H1 (cell line): Measurements from ENCODE around the gene DVL3. TPM values are rescaled to one million over a fixed set of nuclear protein-coding genes. Genes with fewer than 3 reads are reported as not detected.

ENCODE experiments used
- CHD7 ChIP-seq: fragments of 300-600 bp; sonication (generic); IDR thresholded peaks from 2 replicates; pipeline ENCODE4 v1.7.1; 2012; ENCODE audit warnings: low read length, moderate library complexity, mild to moderate bottlenecking, inconsistent platforms; ENCODE audit not compliant: insufficient replicate concordance
- EGR1 ChIP-seq: IDR thresholded peaks from 2 replicates; pipeline ENCODE4 v1.6.1; 2011; ENCODE audit warnings: low read depth, low read length, borderline replicate concordance
- GTF2F1 ChIP-seq: IDR thresholded peaks from 2 replicates; pipeline ENCODE4 v1.6.1; 2012; ENCODE audit warnings: low read depth, low read length, improper control_type of control experiment, borderline replicate concordance
- KDM1A ChIP-seq: fragments of 200-600, 300-600 bp; sonication (generic); IDR thresholded peaks from 2 replicates; pipeline ENCODE4 v1.7.1; 2016; ENCODE audit warnings: mild to moderate bottlenecking, low read length, borderline replicate concordance
- POU5F1 ChIP-seq: IDR thresholded peaks from 2 replicates; pipeline ENCODE4 v1.6.1; 2011; ENCODE audit warnings: low read depth, mild to moderate bottlenecking, low read length, moderate library complexity
- SAP30 ChIP-seq: fragments of 300-600 bp; sonication (generic); IDR thresholded peaks from 2 replicates; pipeline ENCODE4 v1.7.1; 2012; ENCODE audit warnings: low read length, moderate library complexity, mild to moderate bottlenecking, inconsistent platforms; ENCODE audit not compliant: insufficient read depth, insufficient replicate concordance
- SUZ12 ChIP-seq: fragments of 200-600 bp; sonication (generic); IDR thresholded peaks from 2 replicates; pipeline ENCODE4 v1.6.1; 2012; ENCODE audit warnings: mild to moderate bottlenecking, inconsistent platforms, low read length, moderate library complexity, mixed read lengths
- ZNF274 ChIP-seq: IDR thresholded peaks from 2 replicates; pipeline ENCODE4 v1.7.0; 2012; ENCODE audit warnings: low read length, borderline replicate concordance; ENCODE audit errors: extremely low read depth
- polyA plus RNA-seq, 7 experiments: library from polyadenylated mRNA; depleted of rRNA in 3 of 7; stranded (reverse) in 5 of 7; unstranded in 2 of 7; fragments of >200 nt in 5 of 7; fragments of 200-250 nt in 2 of 7; gene quantifications; 1 replicate in 5 of 7; 2 replicates in 1 of 7; 4 replicates in 1 of 7; pipeline versions ENCODE4 v1.2.1 to v1.2.3, GENCODE V29; 2011 to 2013; ENCODE audit warnings: missing spikeins in 2 of 7, mixed read lengths in 2 of 7
- total RNA-seq: library from RNA; stranded (reverse); fragmentation: NEBNext Ultra II Directional; extraction: Animal tissue kit (Norgen Biotek cat#: 25700); gene quantifications from 2 replicates; pipeline ENCODE4 v1.2.1, GENCODE V29; 2021
- TF ChIP-seq, protein P1 (sequence below): IDR thresholded peaks from 2 replicates; pipeline ENCODE4 v1.6.1; 2012; ENCODE audit warnings: inconsistent platforms

Gene DVL3
- total and polyA plus RNA-seq, 2 of the 8 experiments (the other 6 are each of a cell fraction or from before 2014, with no cell fraction given) = 38.5 to 66.6 TPM

DNA sequence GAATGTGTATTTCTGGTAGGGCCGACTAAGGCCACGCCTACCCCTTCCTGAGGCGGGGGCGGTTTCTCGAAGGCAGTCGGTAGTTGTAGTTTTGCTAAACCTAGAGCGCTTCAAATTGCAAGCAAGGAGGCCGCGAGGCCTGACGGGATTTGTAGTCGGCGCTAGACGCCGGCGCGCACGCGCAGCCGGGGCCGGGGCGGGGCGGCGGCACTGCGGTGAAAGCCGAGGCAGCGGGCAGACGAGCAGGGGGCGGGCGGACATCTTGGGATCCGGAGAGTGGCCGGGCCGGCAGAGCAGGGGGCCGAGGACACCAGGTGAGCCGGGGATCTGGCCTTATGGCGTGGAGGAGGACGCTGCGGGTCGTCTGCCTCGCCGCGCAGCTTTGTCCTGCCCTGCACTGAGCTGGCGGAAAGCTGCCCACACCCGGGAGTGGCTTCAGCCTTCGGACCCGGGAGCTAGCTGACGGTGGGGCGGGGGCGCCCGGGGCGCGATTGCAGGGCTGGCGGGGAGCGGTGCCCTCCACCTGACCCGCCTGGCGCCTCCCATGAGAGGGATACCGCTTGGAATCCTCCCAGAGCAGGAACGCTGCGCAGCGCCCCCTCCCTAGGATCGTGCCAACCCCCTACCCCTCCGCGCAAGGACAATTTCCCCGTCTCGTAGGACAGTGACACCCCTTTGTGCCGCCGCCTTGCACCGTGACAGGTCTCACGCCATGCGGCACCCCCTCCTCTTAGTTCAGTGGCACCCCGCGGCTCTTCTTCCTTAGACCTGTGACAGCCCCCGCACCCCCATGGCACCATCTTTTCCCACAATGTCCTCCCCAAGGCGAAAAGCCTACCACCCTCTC is 19.7 kb downstream of the DVL3 start, which contains the start of gene AP2M1 (continued):
- TF ChIP-seq CHD7 (no peak), SUZ12 (no peak), ZNF274 (no peak), GTF2F1 (no peak), POU5F1 (no peak), SAP30 (peak; percentile 98), KDM1A (no peak), EGR1 (peak; percentile 99)
- TF ChIP-seq, protein P1, sequence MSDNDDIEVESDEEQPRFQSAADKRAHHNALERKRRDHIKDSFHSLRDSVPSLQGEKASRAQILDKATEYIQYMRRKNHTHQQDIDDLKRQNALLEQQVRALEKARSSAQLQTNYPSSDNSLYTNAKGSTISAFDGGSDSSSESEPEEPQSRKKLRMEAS = no peak; the same call in 1 of the 2 replicates
